ENCODE measurements around the gene ENPEP. TPM values are rescaled to one million over a fixed set of nuclear protein-coding genes. Genes with fewer than 3 reads are reported as not detected.
A peak's percentile ranks its signal among the peaks of the same experiment; 100 is the strongest.

Gene ENPEP
- total RNA-seq, 1 donor from 2014 or later = not detected

DNA sequence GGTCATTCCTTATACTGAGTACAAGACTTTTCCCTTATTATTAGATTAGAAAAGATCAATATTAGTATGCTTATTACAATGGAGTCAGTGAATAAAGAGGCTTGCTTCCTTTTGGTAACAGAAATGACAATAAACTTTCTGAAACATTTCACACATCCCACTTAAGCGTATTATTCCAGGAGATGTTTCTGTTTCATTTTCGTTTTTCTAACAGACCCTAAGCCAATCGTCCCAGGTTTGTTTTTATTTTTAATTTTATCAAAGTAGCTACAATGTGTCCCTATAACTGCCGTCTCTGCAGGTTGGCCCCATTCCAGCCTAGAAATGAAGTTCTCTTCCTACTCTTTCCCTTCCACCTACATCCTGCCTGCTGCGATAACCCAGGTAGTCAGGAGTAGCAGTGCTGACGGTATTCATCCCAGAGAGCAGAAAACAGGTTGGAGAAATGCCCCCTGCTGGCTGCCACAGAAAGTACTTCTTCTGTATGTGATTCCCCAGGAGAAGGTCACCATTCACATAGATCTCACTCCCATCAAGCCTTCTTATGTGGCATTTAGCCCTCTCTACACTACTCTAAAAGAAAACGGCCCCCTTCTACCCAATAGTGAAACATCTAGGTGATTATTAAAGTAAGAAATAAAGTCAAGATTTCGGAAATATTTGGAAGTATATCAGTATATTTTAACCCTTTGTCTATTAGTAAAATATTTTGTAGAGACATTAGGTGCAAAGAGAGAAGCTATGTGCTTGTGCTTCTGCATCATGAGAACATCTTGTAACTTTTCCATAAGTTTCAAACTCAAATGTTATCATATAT, 40.4 kb downstream of the ENPEP start:
- Histone ChIP-seq H3K27me3 (ENCODE audit: control insufficient read depth, insufficient read depth, low read length) (no peaks in the 10 kb centered on the region), H3K4me3 (ENCODE audit: low read depth, low read length) (peak overlapping the region; percentile 41), H3K36me3 (ENCODE audit: control insufficient read depth, insufficient read depth, low read length) (no peaks in the 10 kb centered on the region)
- FAIRE-seq (no peak), DNase-seq (ENCODE audit: low read depth) (peak; percentile 77)
- TF ChIP-seq CTCF (IDR thresholded peaks at IDR 0.05; ENCODE audit: insufficient read depth, low read length, severe bottlenecking) = peak; percentile 82

DNA sequence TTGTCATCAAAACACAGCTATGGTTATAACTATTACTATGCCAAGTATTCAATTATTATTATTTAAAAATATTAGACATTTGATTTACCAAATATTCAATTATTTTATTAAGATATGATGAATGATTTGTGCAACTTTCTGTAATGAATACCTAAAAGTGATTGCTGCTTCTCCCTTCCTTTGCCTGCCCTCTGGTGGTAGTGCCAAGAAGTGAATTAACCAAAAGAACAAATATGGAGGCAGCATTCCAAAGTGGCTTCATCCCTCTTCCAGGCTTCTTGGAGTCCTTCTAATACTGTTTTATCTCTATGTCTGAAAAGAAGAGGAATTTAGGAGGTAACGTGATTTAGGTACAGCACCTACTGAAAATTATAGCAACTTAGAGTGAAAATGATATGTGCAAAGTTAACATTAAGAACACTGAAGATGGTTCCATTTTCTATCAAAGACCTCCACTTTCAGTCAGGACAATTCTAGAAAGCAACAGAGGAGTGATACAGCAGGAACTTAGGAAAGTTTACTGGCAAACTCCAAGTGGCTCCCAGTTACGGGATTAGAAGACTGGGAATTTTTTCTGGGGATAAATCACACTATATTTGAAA, 43.0 kb downstream of the ENPEP start:
- FAIRE-seq = no peak
- peak; percentile 62 for TF ChIP-seq CTCF (IDR thresholded peaks at IDR 0.05; ENCODE audit: insufficient read depth, low read length, severe bottlenecking)
- peak; percentile 27 for DNase-seq (ENCODE audit: low read depth)

GRCh38 chr4:110520886-110521285, 44.9 kb downstream of the ENPEP start:
- TF ChIP-seq CTCF (IDR thresholded peaks at IDR 0.05; ENCODE audit: insufficient read depth, low read length, severe bottlenecking) = no peak
- no peak for DNase-seq (ENCODE audit: low read depth)
- Histone ChIP-seq H3K4me3 (ENCODE audit: low read depth, low read length) (no peak overlapping the region), H3K27me3 (ENCODE audit: control insufficient read depth, insufficient read depth, low read length) (no peaks in the 10 kb centered on the region), H3K36me3 (ENCODE audit: control insufficient read depth, insufficient read depth, low read length) (no peaks in the 10 kb centered on the region)
- no peak for FAIRE-seq

More for the DNA sequence above, 43.0 kb downstream of the ENPEP start:
- Histone ChIP-seq H3K4me3 (ENCODE audit: low read depth, low read length) (no peak overlapping the region), H3K27me3 (ENCODE audit: control insufficient read depth, insufficient read depth, low read length) (no peaks in the 10 kb centered on the region), H3K36me3 (ENCODE audit: control insufficient read depth, insufficient read depth, low read length) (no peaks in the 10 kb centered on the region)

- FAIRE-seq (no peak), DNase-seq (ENCODE audit: low read depth) (no peak)
- H3K36me3 ChIP-seq (ENCODE audit: control insufficient read depth, insufficient read depth, low read length) = no peaks in the 10 kb centered on the region
- no peak for TF ChIP-seq CTCF (IDR thresholded peaks at IDR 0.05; ENCODE audit: insufficient read depth, low read length, severe bottlenecking)
- H3K27me3 ChIP-seq (ENCODE audit: control insufficient read depth, insufficient read depth, low read length) = no peaks in the 10 kb centered on the region
- H3K4me3 ChIP-seq (ENCODE audit: low read depth, low read length) = no peak overlapping the region
Observed at GRCh38 chr4:110526589-110526988, 50.6 kb downstream of the ENPEP start.

- no peak for TF ChIP-seq CTCF (IDR thresholded peaks at IDR 0.05; ENCODE audit: insufficient read depth, low read length, severe bottlenecking)
- no peak overlapping the region for H3K4me3 ChIP-seq (ENCODE audit: low read depth, low read length)
- H3K36me3 ChIP-seq (ENCODE audit: control insufficient read depth, insufficient read depth, low read length) = no peaks in the 10 kb centered on the region
- DNase-seq (ENCODE audit: low read depth) (no peak), FAIRE-seq (no peak)
- H3K27me3 ChIP-seq (ENCODE audit: control insufficient read depth, insufficient read depth, low read length) = no peaks in the 10 kb centered on the region
Observed at GRCh38 chr4:110527156-110527555, 51.2 kb downstream of the ENPEP start.

Measured in bronchial epithelial cell (primary cell).